Cardiac muscle cell (in vitro differentiated cells and primary cell): ENCODE data around the gene NWD2. TPM values are rescaled to one million over a fixed set of nuclear protein-coding genes. Genes with fewer than 3 reads are reported as not detected.

Experiments
- DNase-seq, 2 donors: peaks; one replicate each; pipeline versions ENCODE4 v3.0.0 to v3.0.0-alpha.2; 2010 to 2017; ENCODE audit warnings: low read depth in 1 of 2, low spot score in 1 of 2
- H3K27ac ChIP-seq: fragments of 200-600 bp; sonication (generic); 2 replicates; pipeline ENCODE4 v1.5.1; 2016
- H3K27me3 ChIP-seq: fragments of 200-600 bp; sonication (generic); 2 replicates; pipeline ENCODE4 v1.6.0; 2016; ENCODE audit warnings: control low read depth
- H3K36me3 ChIP-seq: fragments of 200-600 bp; sonication (generic); 2 replicates; pipeline ENCODE4 v1.5.1; 2016; ENCODE audit warnings: control low read depth
- H3K4me1 ChIP-seq: fragments of 200-600 bp; sonication (generic); 2 replicates; pipeline ENCODE4 v1.8.1; 2017; ENCODE audit warnings: low read depth, mild to moderate bottlenecking, mixed run types
- H3K4me3 ChIP-seq: fragments of 200-600 bp; sonication (generic); 2 replicates; pipeline ENCODE4 v1.5.1; 2016; ENCODE audit warnings: mild to moderate bottlenecking
- H3K9me3 ChIP-seq: fragments of 200-600 bp; sonication (generic); 2 replicates; pipeline ENCODE4 v1.5.1; 2017; ENCODE audit warnings: low read depth, mild to moderate bottlenecking, control low read depth
- CTCF ChIP-seq: IDR thresholded peaks from 2 replicates; pipeline ENCODE4 v1.5.1; 2012; ENCODE audit warnings: low read depth, mild to moderate bottlenecking, low read length
- polyA plus RNA-seq: library from polyadenylated mRNA; unstranded; fragments of >200 nt; fragmentation: Nextera tagmentation; extraction: Ambion mirVana; gene quantifications from 2 replicates; pipeline ENCODE4 v1.2.1, GENCODE V29; 2016
- total RNA-seq: library from RNA; depleted of rRNA; stranded (reverse); fragments of >200 nt; gene quantifications from 2 replicates; pipeline ENCODE4 v1.2.3, GENCODE V29; 2016

Gene NWD2
- total and polyA plus RNA-seq, 2 experiments from 2014 or later, result 0.06 TPM; not detected in 1

GRCh38 chr4:37389366-37389765 is 144.8 kb downstream of the NWD2 start:
- H3K4me3 ChIP-seq, result no peak overlapping the region
- H3K36me3 ChIP-seq, result no peaks in the 10 kb centered on the region
- no peak overlapping the region for H3K27ac ChIP-seq
- no peaks in the 10 kb centered on the region for H3K9me3 ChIP-seq
- no peaks in the 10 kb centered on the region for H3K27me3 ChIP-seq
- no peaks in the 10 kb centered on the region for H3K4me1 ChIP-seq
- no peak for TF ChIP-seq CTCF
- DNase-seq, result no peak

- Histone ChIP-seq H3K36me3 (no peaks in the 10 kb centered on the region), H3K4me3 (no peak overlapping the region), H3K4me1 (no peaks in the 10 kb centered on the region), H3K27me3 (no peaks in the 10 kb centered on the region), H3K9me3 (no peaks in the 10 kb centered on the region), H3K27ac (no peak overlapping the region)
- peak; percentile 68 for TF ChIP-seq CTCF
- peak; percentile 68 to 69 for DNase-seq
Observed at GRCh38 chr4:37389967-37390580, 145.5 kb downstream of the NWD2 start.

- H3K36me3 ChIP-seq, result no peaks in the 10 kb centered on the region
- no peaks in the 10 kb centered on the region for H3K27me3 ChIP-seq
- no peaks in the 10 kb centered on the region for H3K9me3 ChIP-seq
- H3K4me3 ChIP-seq, result no peak overlapping the region
- peak in 1 of 2 donors; percentile 44 for DNase-seq
- no peak for TF ChIP-seq CTCF
- no peak overlapping the region for H3K27ac ChIP-seq
- H3K4me1 ChIP-seq, result no peaks in the 10 kb centered on the region
Observed at GRCh38 chr4:37392521-37393255, 148.1 kb downstream of the NWD2 start.

- Histone ChIP-seq H3K27me3 (no peaks in the 10 kb centered on the region), H3K36me3 (no peaks in the 10 kb centered on the region), H3K4me1 (no peaks in the 10 kb centered on the region), H3K27ac (no peak overlapping the region), H3K4me3 (no peak overlapping the region), H3K9me3 (no peaks in the 10 kb centered on the region)
- no peak for TF ChIP-seq CTCF
- DNase-seq, result no peak
Observed at GRCh38 chr4:37393321-37393720, 148.8 kb downstream of the NWD2 start.

- Histone ChIP-seq H3K4me3 (no peak overlapping the region), H3K9me3 (no peaks in the 10 kb centered on the region), H3K4me1 (no peaks in the 10 kb centered on the region), H3K36me3 (no peaks in the 10 kb centered on the region), H3K27me3 (no peaks in the 10 kb centered on the region), H3K27ac (no peak overlapping the region)
- DNase-seq, result no peak
- no peak for TF ChIP-seq CTCF
Observed at GRCh38 chr4:37393889-37394288, 149.3 kb downstream of the NWD2 start.
